ENCODE data around the gene CAMSAP2.

DNA sequence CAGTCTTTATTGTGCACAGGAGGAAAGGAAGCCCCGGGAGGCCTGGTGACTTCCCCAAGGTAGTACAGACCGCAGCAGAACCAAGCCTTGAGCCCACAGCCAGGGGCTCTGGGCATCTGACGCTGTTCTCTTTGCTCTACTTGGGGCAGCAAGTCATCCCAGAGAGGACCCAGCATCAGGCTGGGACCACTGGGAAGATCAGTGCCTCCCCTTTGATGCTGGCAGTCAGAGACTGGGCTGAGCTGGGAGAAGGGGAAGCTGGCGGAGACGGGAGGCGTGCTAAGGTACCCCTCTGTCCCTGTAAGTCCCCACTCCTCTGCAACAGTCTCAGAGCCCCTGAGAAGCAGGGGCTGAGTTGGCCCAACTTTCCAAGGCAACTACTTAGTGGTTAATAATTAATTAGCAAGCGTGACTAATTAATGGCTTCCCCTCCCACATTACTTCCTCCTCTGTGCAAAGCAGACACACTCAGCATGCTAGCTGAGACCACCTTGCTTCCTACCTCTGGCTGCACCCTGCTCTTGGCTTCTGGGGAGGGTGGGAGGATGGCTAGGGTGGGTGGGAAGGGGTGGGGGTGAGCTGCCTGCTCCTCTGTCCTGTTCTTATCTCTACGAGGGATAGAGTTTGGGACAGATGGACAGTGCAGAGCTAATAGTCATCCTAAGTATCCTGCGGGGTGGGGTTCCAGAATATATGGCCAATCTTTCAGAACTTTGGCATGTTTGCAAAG, 157.3 kb downstream of the CAMSAP2 start:
- TF ChIP-seq, protein P1, sequence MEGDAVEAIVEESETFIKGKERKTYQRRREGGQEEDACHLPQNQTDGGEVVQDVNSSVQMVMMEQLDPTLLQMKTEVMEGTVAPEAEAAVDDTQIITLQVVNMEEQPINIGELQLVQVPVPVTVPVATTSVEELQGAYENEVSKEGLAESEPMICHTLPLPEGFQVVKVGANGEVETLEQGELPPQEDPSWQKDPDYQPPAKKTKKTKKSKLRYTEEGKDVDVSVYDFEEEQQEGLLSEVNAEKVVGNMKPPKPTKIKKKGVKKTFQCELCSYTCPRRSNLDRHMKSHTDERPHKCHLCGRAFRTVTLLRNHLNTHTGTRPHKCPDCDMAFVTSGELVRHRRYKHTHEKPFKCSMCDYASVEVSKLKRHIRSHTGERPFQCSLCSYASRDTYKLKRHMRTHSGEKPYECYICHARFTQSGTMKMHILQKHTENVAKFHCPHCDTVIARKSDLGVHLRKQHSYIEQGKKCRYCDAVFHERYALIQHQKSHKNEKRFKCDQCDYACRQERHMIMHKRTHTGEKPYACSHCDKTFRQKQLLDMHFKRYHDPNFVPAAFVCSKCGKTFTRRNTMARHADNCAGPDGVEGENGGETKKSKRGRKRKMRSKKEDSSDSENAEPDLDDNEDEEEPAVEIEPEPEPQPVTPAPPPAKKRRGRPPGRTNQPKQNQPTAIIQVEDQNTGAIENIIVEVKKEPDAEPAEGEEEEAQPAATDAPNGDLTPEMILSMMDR (IDR thresholded peaks at IDR 0.05) = no peak
- TF ChIP-seq POLR2A (IDR thresholded peaks at IDR 0.05) (no peak), POLR2AphosphoS5 (IDR thresholded peaks at IDR 0.05) (no peak), EP300 (IDR thresholded peaks at IDR 0.05) (no peak)

Data from upper lobe of left lung (tissue), 4 donors.